SK-N-DZ (cell line): ENCODE results near the gene GLRA1.
"Not testable (repeated sequence)": the region's sequence is repeated elsewhere in the genome, so short reads cannot be mapped to it uniquely, and the experiment has no call there.

ENCODE experiments used
- DNase-seq: peaks from one replicate; pipeline ENCODE4 v3.0.0-alpha.2; 2015; ENCODE audit warnings: low spot score

The GLRA1 gene

GRCh38 chr5:151819830-151820229 lies 104.8 kb downstream of the GLRA1 start:
- DNase-seq, result no peak

GRCh38 chr5:151815051-151815450 lies 109.6 kb downstream of the GLRA1 start:
- no peak for DNase-seq

GRCh38 chr5:151812757-151813309 lies 111.8 kb downstream of the GLRA1 start:
- DNase-seq, result no peak

- DNase-seq, result no peak
Measured at GRCh38 chr5:151811593-151812321, 112.9 kb downstream of the GLRA1 start.

- DNase-seq, result no peak
Measured at GRCh38 chr5:151810897-151811296, 113.8 kb downstream of the GLRA1 start.

- no peak for DNase-seq
Measured at GRCh38 chr5:151810449-151810848, 114.2 kb downstream of the GLRA1 start.

GRCh38 chr5:151808451-151809169 lies 116.0 kb downstream of the GLRA1 start:
- DNase-seq, result no peak

- DNase-seq, result no peak
Measured at GRCh38 chr5:151805414-151806223, 119.0 kb downstream of the GLRA1 start.

- no peak for DNase-seq
Measured at GRCh38 chr5:151800532-151800931, 124.1 kb downstream of the GLRA1 start.

GRCh38 chr5:151799407-151799806 lies 125.2 kb downstream of the GLRA1 start:
- no peak for DNase-seq

- no peak for DNase-seq
Measured at GRCh38 chr5:151798674-151799073, 126.0 kb downstream of the GLRA1 start.

GRCh38 chr5:151795426-151795825 lies 129.2 kb downstream of the GLRA1 start:
- DNase-seq, result no peak

- no peak for DNase-seq
Measured at GRCh38 chr5:151793358-151793757, 131.3 kb downstream of the GLRA1 start.

GRCh38 chr5:151787817-151788216 lies 136.8 kb downstream of the GLRA1 start:
- no peak for DNase-seq

- DNase-seq, result no peak
Measured at GRCh38 chr5:151786468-151786867, 138.2 kb downstream of the GLRA1 start.

GRCh38 chr5:151784141-151784540 lies 140.5 kb downstream of the GLRA1 start:
- DNase-seq, result no peak

- DNase-seq, result not testable (repeated sequence)
Measured at GRCh38 chr5:151783664-151784063, 141.0 kb downstream of the GLRA1 start.

- no peak for DNase-seq
Measured at GRCh38 chr5:151781201-151781600, 143.4 kb downstream of the GLRA1 start.

- no peak for DNase-seq
Measured at GRCh38 chr5:151780348-151780747, 144.3 kb downstream of the GLRA1 start.

GRCh38 chr5:151779531-151780125 lies 145.0 kb downstream of the GLRA1 start:
- no peak for DNase-seq

- DNase-seq, result no peak
Measured at GRCh38 chr5:151775025-151775606, 149.5 kb downstream of the GLRA1 start.
